IgD-negative memory B cell (primary cell): ENCODE data around the gene PRMT3. TPM values are rescaled to one million over a fixed set of nuclear protein-coding genes. Genes with fewer than 3 reads are reported as not detected.

Experiments
- H3K27ac Mint-ChIP-seq, 3 donors: one replicate each; pipeline ENCODE4 v1.8.0; 2020 to 2022; ENCODE audit warnings: mild to moderate bottlenecking in 3 of 3, mixed read lengths in 3 of 3, moderate library complexity in 1 of 3
- H3K27me3 Mint-ChIP-seq: one replicate; pipeline ENCODE4 v1.8.0; 2021; ENCODE audit warnings: mixed read lengths
- H3K36me3 Mint-ChIP-seq: one replicate; pipeline ENCODE4 v1.8.0; 2020; ENCODE audit warnings: mild to moderate bottlenecking, mixed read lengths
- H3K4me1 Mint-ChIP-seq, 3 donors: one replicate each; pipeline ENCODE4 v1.8.0; 2020 to 2022; ENCODE audit warnings: mixed read lengths in 3 of 3, mild to moderate bottlenecking in 1 of 3
- H3K4me3 Mint-ChIP-seq, 4 donors: one replicate each; pipeline ENCODE4 v1.8.0; 2020 to 2022; ENCODE audit warnings: mild to moderate bottlenecking in 4 of 4, mixed read lengths in 4 of 4, moderate library complexity in 3 of 4
- H3K9me3 Mint-ChIP-seq, 3 donors: one replicate each; pipeline ENCODE4 v1.8.0; 2020 to 2021; ENCODE audit warnings: mixed read lengths in 3 of 3, mild to moderate bottlenecking in 1 of 3
- polyA plus RNA-seq: library from polyadenylated mRNA; unstranded; fragments of 300-500 nt; fragmentation: Illumina TruSeq; gene quantifications from one replicate; pipeline ENCODE4 v1.2.3, GENCODE V29; 2021

PRMT3 gene
- polyA plus RNA-seq, 1 donor from 2014 or later = 5.0 TPM

DNA sequence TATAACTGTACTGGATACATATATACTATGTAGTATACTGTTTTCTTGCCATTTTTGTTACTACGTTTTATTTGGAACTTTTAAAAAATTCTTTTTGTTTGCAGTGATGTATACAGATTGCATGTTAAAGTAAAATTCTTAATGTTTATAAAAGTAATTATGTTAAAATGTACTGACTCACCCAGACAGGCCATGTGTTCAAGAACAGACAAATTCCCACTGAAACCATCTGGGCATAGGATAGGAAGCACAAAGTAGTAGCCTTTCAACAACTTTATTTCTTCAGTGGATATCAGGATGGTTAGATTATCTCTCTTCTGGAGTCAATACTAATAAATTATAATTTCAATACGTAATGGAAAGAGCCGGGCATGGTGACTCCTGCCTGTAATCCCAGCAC, 19.8 kb downstream of the PRMT3 start:
- Mint-ChIP-seq H3K36me3 (peaks cover 16% of the 10 kb centered on the region), H3K4me1 (no peaks in the 10 kb centered on the region), H3K27me3 (no peaks in the 10 kb centered on the region), H3K9me3 (no peaks in the 10 kb centered on the region), H3K27ac (no peak overlapping the region), H3K4me3 (no peak overlapping the region)

- Mint-ChIP-seq H3K4me1 (peaks cover 0 to 4% (median 2%) of the 10 kb centered on the region in 3 donors), H3K27me3 (no peaks in the 10 kb centered on the region), H3K4me3 (peak overlapping the region in 1 of 4 donors; percentile 4), H3K27ac (no peak overlapping the region), H3K9me3 (no peaks in the 10 kb centered on the region), H3K36me3 (peaks cover 18% of the 10 kb centered on the region)
Measured at GRCh38 chr11:20415432-20415831, 27.9 kb downstream of the PRMT3 start.

DNA sequence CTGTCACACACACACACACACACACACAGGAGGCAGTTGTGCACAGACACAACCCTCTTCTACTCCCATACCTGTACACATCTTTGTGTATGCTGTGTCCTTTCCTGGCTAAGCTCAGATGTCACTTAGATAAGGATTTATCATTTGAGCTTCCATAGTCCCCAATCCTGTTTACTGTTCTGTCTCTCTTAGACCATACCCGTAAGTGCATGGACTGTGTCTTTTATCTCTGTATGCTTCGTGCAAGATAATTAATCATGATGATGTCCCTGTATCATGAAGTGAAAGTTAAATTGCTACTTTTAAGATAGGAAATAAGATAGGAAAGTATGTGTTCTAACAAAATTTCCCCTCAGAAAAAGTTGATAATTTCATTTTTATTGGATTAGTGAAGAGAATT, 30.3 kb downstream of the PRMT3 start:
- no peaks in the 10 kb centered on the region for H3K27me3 Mint-ChIP-seq
- H3K27ac Mint-ChIP-seq = no peak overlapping the region
- peaks cover 0 to 4% (median 3%) of the 10 kb centered on the region in 3 donors for H3K4me1 Mint-ChIP-seq
- peaks cover 14% of the 10 kb centered on the region for H3K36me3 Mint-ChIP-seq
- H3K9me3 Mint-ChIP-seq = no peaks in the 10 kb centered on the region
- H3K4me3 Mint-ChIP-seq = no peak overlapping the region

DNA sequence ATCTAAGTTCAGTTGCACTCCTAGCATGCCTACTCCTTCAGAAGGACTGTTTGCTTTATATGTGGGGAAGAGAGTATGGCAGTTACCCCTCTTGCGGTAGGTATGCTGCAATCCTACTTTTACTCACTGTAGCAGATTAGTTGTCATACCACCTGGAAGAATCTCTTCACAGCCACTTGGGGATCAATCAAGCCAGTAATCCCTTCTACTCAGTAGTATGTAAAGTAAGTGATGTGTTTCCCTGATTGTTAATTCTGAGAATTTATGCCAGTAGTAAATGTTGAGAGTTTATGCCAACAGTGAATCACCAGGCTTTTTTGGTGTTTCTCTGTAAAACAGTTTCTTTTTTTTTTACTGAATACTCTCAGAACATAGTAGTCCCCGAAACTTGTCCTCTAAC, 34.4 kb downstream of the PRMT3 start:
- peaks cover 0 to 1% (median 0%) of the 10 kb centered on the region in 3 donors for H3K4me1 Mint-ChIP-seq
- H3K27ac Mint-ChIP-seq = no peak overlapping the region
- no peaks in the 10 kb centered on the region for H3K27me3 Mint-ChIP-seq
- H3K9me3 Mint-ChIP-seq = no peaks in the 10 kb centered on the region
- peaks cover 14% of the 10 kb centered on the region for H3K36me3 Mint-ChIP-seq
- no peak overlapping the region for H3K4me3 Mint-ChIP-seq

- Mint-ChIP-seq H3K27me3 (no peaks in the 10 kb centered on the region), H3K4me1 (no peaks in the 10 kb centered on the region), H3K36me3 (peaks cover 8% of the 10 kb centered on the region), H3K27ac (no peak overlapping the region), H3K9me3 (no peaks in the 10 kb centered on the region), H3K4me3 (no peak overlapping the region)
Measured at GRCh38 chr11:20429216-20429615, 41.7 kb downstream of the PRMT3 start.

DNA sequence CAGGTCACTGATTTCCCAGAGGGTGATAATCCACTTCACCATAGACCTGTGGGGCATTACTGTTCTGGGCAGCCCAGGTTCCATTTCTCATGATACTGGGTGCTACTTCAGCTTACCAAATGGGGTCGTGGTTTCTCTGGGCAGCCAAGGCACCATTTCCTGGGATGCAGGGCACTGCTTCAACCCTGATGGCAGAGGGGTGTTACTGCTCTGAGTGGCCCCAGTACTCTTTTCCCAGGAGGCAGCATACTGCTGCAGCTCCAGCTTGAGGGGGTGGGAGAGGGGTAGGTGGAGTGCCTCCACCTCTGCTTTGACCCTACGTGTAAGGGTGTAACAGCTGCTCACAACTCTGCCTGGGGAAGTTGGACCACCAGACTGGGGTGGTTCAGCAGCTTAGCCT, 51.1 kb downstream of the PRMT3 start:
- no peak overlapping the region for H3K27ac Mint-ChIP-seq
- no peaks in the 10 kb centered on the region for H3K27me3 Mint-ChIP-seq
- peaks cover 0 to 5% (median 4%) of the 10 kb centered on the region in 3 donors for H3K4me1 Mint-ChIP-seq
- no peak overlapping the region for H3K4me3 Mint-ChIP-seq
- no peaks in the 10 kb centered on the region for H3K9me3 Mint-ChIP-seq
- peaks cover 12% of the 10 kb centered on the region for H3K36me3 Mint-ChIP-seq

- Mint-ChIP-seq H3K36me3 (peaks cover 3% of the 10 kb centered on the region), H3K9me3 (no peaks in the 10 kb centered on the region), H3K4me3 (no peak overlapping the region), H3K27ac (no peak overlapping the region), H3K4me1 (peaks cover 0 to 5% (median 3%) of the 10 kb centered on the region in 3 donors), H3K27me3 (no peaks in the 10 kb centered on the region)
Measured at GRCh38 chr11:20443596-20443995, 56.1 kb downstream of the PRMT3 start.

- Mint-ChIP-seq H3K27ac (no peak overlapping the region), H3K27me3 (no peaks in the 10 kb centered on the region), H3K4me3 (no peak overlapping the region), H3K9me3 (no peaks in the 10 kb centered on the region), H3K36me3 (peaks cover 1% of the 10 kb centered on the region), H3K4me1 (peaks cover 0 to 5% (median 3%) of the 10 kb centered on the region in 3 donors)
Measured at GRCh38 chr11:20444535-20444934, 57.0 kb downstream of the PRMT3 start.

DNA sequence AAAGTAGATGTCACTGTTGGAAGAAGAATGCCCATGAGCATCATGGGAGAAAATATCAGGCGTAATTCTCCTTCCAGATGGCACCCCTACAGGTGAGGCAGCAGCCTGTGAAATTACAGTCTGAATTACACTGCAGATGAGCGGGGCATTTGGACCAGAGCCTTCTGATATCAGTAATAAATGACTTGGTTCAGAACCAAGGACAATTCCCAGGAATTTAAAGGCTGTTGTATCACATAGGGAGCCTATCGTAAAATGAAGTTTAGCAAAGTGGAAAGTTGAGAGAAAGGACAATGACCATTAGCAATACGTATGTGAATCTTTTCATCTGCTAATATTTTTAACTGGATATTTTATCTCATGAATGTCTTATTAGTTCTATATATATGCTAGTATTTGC, 61.3 kb downstream of the PRMT3 start:
- peaks cover 3 to 9% (median 8%) of the 10 kb centered on the region in 3 donors for H3K4me1 Mint-ChIP-seq
- no peak overlapping the region for H3K4me3 Mint-ChIP-seq
- H3K27me3 Mint-ChIP-seq = no peaks in the 10 kb centered on the region
- H3K27ac Mint-ChIP-seq = no peak overlapping the region
- H3K36me3 Mint-ChIP-seq = peaks cover 6% of the 10 kb centered on the region
- H3K9me3 Mint-ChIP-seq = no peaks in the 10 kb centered on the region

- H3K36me3 Mint-ChIP-seq = peaks cover 9% of the 10 kb centered on the region
- peak overlapping the region in 1 of 4 donors; percentile 47 for H3K4me3 Mint-ChIP-seq
- no peak overlapping the region for H3K27ac Mint-ChIP-seq
- H3K27me3 Mint-ChIP-seq = no peaks in the 10 kb centered on the region
- no peaks in the 10 kb centered on the region for H3K9me3 Mint-ChIP-seq
- peaks cover 3 to 9% (median 8%) of the 10 kb centered on the region in 3 donors for H3K4me1 Mint-ChIP-seq
Measured at GRCh38 chr11:20450829-20451228, 63.3 kb downstream of the PRMT3 start.

GRCh38 chr11:20451568-20451967, 64.1 kb downstream of the PRMT3 start:
- H3K36me3 Mint-ChIP-seq = peaks cover 15% of the 10 kb centered on the region
- peaks cover 3 to 9% (median 8%) of the 10 kb centered on the region in 3 donors for H3K4me1 Mint-ChIP-seq
- H3K27me3 Mint-ChIP-seq = no peaks in the 10 kb centered on the region
- no peaks in the 10 kb centered on the region for H3K9me3 Mint-ChIP-seq
- H3K27ac Mint-ChIP-seq = no peak overlapping the region
- no peak overlapping the region for H3K4me3 Mint-ChIP-seq

GRCh38 chr11:20452585-20452984, 65.1 kb downstream of the PRMT3 start:
- H3K4me1 Mint-ChIP-seq = peaks cover 3 to 10% (median 8%) of the 10 kb centered on the region in 3 donors
- H3K36me3 Mint-ChIP-seq = peaks cover 16% of the 10 kb centered on the region
- H3K27ac Mint-ChIP-seq = no peak overlapping the region
- no peak overlapping the region for H3K4me3 Mint-ChIP-seq
- no peaks in the 10 kb centered on the region for H3K27me3 Mint-ChIP-seq
- no peaks in the 10 kb centered on the region for H3K9me3 Mint-ChIP-seq

DNA sequence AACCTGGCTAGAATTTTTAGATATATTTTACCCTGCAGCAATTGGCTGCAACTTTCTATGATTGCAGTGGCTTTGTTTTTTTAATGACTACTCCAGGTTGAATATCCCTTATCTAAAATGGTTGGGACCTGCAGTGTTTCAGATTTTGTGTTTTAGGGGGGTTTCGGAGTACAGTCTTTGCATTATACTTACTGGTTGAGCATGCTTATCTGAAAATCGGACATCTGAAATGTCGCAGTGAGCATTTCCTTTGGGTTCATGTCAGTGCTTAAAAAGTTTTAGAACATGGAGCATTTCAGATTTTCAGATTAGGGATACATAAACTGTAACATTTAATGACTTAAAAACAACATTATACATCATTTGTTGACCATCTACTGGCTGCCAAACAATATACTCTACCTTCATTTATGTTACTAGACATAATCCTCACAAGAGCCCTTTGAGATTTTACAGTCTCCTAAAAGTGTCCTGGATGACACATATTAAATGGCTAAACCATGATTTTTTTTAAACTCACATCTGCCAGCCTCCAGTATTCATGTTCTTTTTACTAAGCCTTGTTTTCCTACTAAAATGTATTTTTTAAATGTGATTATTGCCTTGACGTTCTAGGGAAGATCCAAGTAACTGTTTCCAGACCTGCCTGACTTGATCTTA, 66.3 kb downstream of the PRMT3 start:
- Mint-ChIP-seq H3K4me3 (no peak overlapping the region), H3K27ac (no peak overlapping the region), H3K27me3 (no peaks in the 10 kb centered on the region), H3K36me3 (peaks cover 16% of the 10 kb centered on the region), H3K9me3 (no peaks in the 10 kb centered on the region), H3K4me1 (peaks cover 3 to 10% (median 8%) of the 10 kb centered on the region in 3 donors)

GRCh38 chr11:20457001-20457799, 69.7 kb downstream of the PRMT3 start:
- peak overlapping the region in 1 of 3 donors; percentile 2 for H3K27ac Mint-ChIP-seq
- peaks cover 0 to 3% (median 1%) of the 10 kb centered on the region in 3 donors for H3K4me1 Mint-ChIP-seq
- H3K27me3 Mint-ChIP-seq = no peaks in the 10 kb centered on the region
- no peaks in the 10 kb centered on the region for H3K9me3 Mint-ChIP-seq
- peak overlapping the region in 1 of 4 donors; percentile 84 for H3K4me3 Mint-ChIP-seq
- H3K36me3 Mint-ChIP-seq = peaks cover 11% of the 10 kb centered on the region

DNA sequence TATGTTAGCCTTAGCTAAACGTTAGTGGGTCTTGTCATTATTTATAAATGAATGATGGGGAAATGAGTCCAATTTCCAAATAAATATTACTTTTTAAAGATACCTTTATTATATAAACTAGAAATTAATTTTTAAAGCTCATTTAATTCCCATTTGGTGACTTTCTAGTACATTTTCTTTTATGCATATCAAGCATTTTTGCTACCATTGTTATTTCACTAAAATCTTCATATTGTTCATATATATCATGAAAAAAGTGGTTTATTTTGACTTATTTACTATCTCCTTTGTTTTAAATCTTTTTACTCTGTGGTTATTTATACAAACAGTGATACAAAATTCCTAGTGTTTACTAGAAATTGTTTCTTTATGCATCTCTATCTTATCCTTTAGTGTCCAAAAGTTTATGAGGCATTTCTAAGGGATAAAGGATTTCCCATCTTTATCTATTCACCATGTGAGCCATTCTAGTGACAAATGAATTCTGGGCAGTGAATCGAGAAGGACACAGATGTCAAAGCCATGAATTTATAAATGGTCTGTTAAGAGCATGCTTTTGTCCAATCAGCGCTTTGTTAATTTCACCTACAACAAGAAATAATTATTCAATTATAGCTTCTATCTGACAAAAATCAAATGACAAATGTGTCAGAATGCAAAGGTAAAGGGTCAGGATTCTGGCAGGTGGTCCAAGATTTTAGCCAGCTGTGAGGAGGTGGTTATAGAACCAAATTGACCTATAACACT, 70.6 kb downstream of the PRMT3 start:
- H3K36me3 Mint-ChIP-seq = peaks cover 9% of the 10 kb centered on the region

More for the DNA sequence above, 70.6 kb downstream of the PRMT3 start:
- no peak overlapping the region for H3K27ac Mint-ChIP-seq
- H3K4me3 Mint-ChIP-seq = no peak overlapping the region
- no peaks in the 10 kb centered on the region for H3K9me3 Mint-ChIP-seq
- peaks cover 0 to 1% (median 0%) of the 10 kb centered on the region in 3 donors for H3K4me1 Mint-ChIP-seq
- H3K27me3 Mint-ChIP-seq = no peaks in the 10 kb centered on the region
